HepG2 (cell line): ENCODE results near the gene GBA2. TPM values are rescaled to one million over a fixed set of nuclear protein-coding genes. Genes with fewer than 3 reads are reported as not detected.

Source experiments
- ATAC-seq: fragments of 200-7000 bp; cut with Tn5 transposase; 3 replicates; pipeline ENCODE4 v1.9.1; 2020; ENCODE audit warnings: mild to moderate bottlenecking, moderate library complexity
- BruUV-seq: library from RNA; stranded (reverse); fragments of 400-500 nt; replicated peaks from 2 replicates; lab custom pipeline; 2021; lab: Mats Ljungman, UMichigan
- CTCF ChIA-PET: fragments of 300-600 bp; formaldehyde crosslinking; extraction: SDS; loops from one replicate; lab custom pipeline; 2021; ENCODE audit warnings: low total read pairs, inconsistent platforms, low intra/inter-chr PET ratio; lab: Yijun Ruan, JAX
- POLR2A ChIA-PET: fragments of 350-600 bp; sonication (Branson Sonifier 250); formaldehyde crosslinking; loops from one replicate; lab custom pipeline; 2020; ENCODE audit warnings: antibody characterized with exemption, inconsistent platforms; lab: Yijun Ruan, JAX
- DNase-seq: peaks from one replicate; pipeline ENCODE4 v3.0.0-alpha.2; 2015; ENCODE audit warnings: low spot score
- FAIRE-seq: peaks from 3 replicates; lab custom pipeline; 2011; peaks lifted over from hg19 to GRCh38; lab: Jason Lieb, UNC
- H2AFZ ChIP-seq: one replicate; pipeline ENCODE4 v1.6.1; 2011; ENCODE audit warnings: low read length, inconsistent platforms
- H3K27ac ChIP-seq: fragments of 300-600 bp; 3 replicates; pipeline ENCODE4 v1.8.0; 2011; ENCODE audit warnings: mixed run types, mild to moderate bottlenecking, mixed read lengths, low read length, inconsistent platforms; ENCODE audit not compliant: insufficient read depth; ENCODE audit errors: extremely low read length
- H3K27me3 ChIP-seq, 2 experiments: fragments of 200-600 bp in 1 of 2; 2 replicates in 1 of 2; 3 replicates in 1 of 2; pipeline versions ENCODE4 v1.6.0 to v1.8.0; 2011; ENCODE audit warnings: low read length in 2 of 2, mild to moderate bottlenecking in 2 of 2, moderate library complexity in 2 of 2, inconsistent platforms in 1 of 2; ENCODE audit not compliant: insufficient read depth in 2 of 2, control insufficient read depth in 1 of 2
- H3K36me3 ChIP-seq, 2 experiments: fragments of 200-600 bp in 1 of 2; replicated peaks in 1 of 2; 2 replicates in 1 of 2; 3 replicates in 1 of 2; pipeline versions ENCODE4 v1.5.1 to v1.8.0; 2011; ENCODE audit warnings: low read length in 2 of 2, inconsistent platforms in 1 of 2; ENCODE audit not compliant: insufficient read depth in 2 of 2, control insufficient read depth in 1 of 2
- H3K4me1 ChIP-seq: 2 replicates; pipeline ENCODE4 v1.5.1; 2012; ENCODE audit warnings: low read length, inconsistent platforms; ENCODE audit not compliant: insufficient read depth
- H3K4me2 ChIP-seq: 2 replicates; pipeline ENCODE4 v1.6.0; 2011; ENCODE audit warnings: low read depth, low read length, inconsistent platforms
- H3K4me3 ChIP-seq, 3 experiments: fragments of 200-600 bp in 1 of 3; sonication (generic), shearing (Covaris generic) in 1 of 3; replicated peaks in 1 of 3; 2 replicates each; pipeline ENCODE4 v1.5.1; 2011 to 2016; ENCODE audit warnings: low read length in 3 of 3, inconsistent platforms in 2 of 3, low read depth in 2 of 3, mild to moderate bottlenecking in 2 of 3, control low read depth in 1 of 3, mixed read lengths in 1 of 3; ENCODE audit not compliant: insufficient read depth in 1 of 3
- H3K79me2 ChIP-seq: one replicate; pipeline ENCODE4 v1.6.1; 2011; ENCODE audit warnings: low read length, inconsistent platforms; ENCODE audit not compliant: insufficient read depth
- H3K9ac ChIP-seq: 2 replicates; pipeline ENCODE4 v1.6.0; 2011; ENCODE audit warnings: mild to moderate bottlenecking, low read depth, low read length, inconsistent platforms; ENCODE audit not compliant: insufficient read depth
- H3K9me3 ChIP-seq: 2 replicates; pipeline ENCODE4 v1.5.1; 2012; ENCODE audit warnings: mild to moderate bottlenecking, low read length
- H4K20me1 ChIP-seq: 2 replicates; pipeline ENCODE4 v1.6.0; 2011; ENCODE audit warnings: inconsistent platforms, mild to moderate bottlenecking, low read length, moderate library complexity; ENCODE audit not compliant: insufficient read depth
- ARHGAP35 ChIP-seq: sonication (generic); formaldehyde crosslinking; IDR thresholded peaks from 2 replicates; pipeline ENCODE4 v1.9.0; 2022; ENCODE audit warnings: mild to moderate bottlenecking, inconsistent platforms, moderate library complexity, missing genetic modification reagents, borderline replicate concordance
- BRCA1 ChIP-seq: sonication (generic); formaldehyde crosslinking; IDR thresholded peaks from 2 replicates; pipeline ENCODE4 v1.4.0; 2020; ENCODE audit warnings: missing genetic modification reagents
- CC2D1A ChIP-seq: sonication (generic); formaldehyde crosslinking; IDR thresholded peaks from 2 replicates; pipeline ENCODE4 v1.8.1; 2023; ENCODE audit warnings: mild to moderate bottlenecking, missing genetic modification reagents
- CHCHD3 ChIP-seq: sonication (generic); formaldehyde crosslinking; IDR thresholded peaks from 2 replicates; pipeline ENCODE4 v1.8.0; 2022; ENCODE audit warnings: mild to moderate bottlenecking, missing genetic modification reagents, moderate library complexity
- CREB1 ChIP-seq, 2 experiments: fragments of 450-650 bp in 1 of 2; IDR thresholded peaks; 2 replicates each; pipeline ENCODE4 v1.6.1; 2016 to 2017; ENCODE audit warnings: control low read depth in 1 of 2, mild to moderate bottlenecking in 1 of 2, missing compliant biosample characterization in 1 of 2, missing genetic modification characterization in 1 of 2
- GABPB1 ChIP-seq: IDR thresholded peaks from 2 replicates; pipeline ENCODE4 v1.6.1; 2016; ENCODE audit warnings: mild to moderate bottlenecking, missing genetic modification reagents, moderate library complexity, missing compliant biosample characterization
- HMGA1 ChIP-seq: sonication (generic); formaldehyde crosslinking; conservative IDR thresholded peaks from 2 replicates; pipeline ENCODE4 v1.4.0; 2020; ENCODE audit warnings: missing genetic modification reagents
- IKZF5 ChIP-seq: IDR thresholded peaks from 2 replicates; pipeline ENCODE4 v1.6.1; 2018; ENCODE audit warnings: missing genetic modification reagents, mild to moderate bottlenecking, missing compliant biosample characterization
- KLF6 ChIP-seq: IDR thresholded peaks from 2 replicates; pipeline ENCODE4 v1.8.0; 2016; ENCODE audit warnings: missing biosample characterization, missing genetic modification reagents
- MEIS1 ChIP-seq: sonication (generic); formaldehyde crosslinking; IDR thresholded peaks from 2 replicates; pipeline ENCODE4 v1.9.0; 2021; ENCODE audit warnings: mild to moderate bottlenecking, missing genetic modification reagents, moderate library complexity, borderline replicate concordance
- POLR2A ChIP-seq, 2 experiments: IDR thresholded peaks; 2 replicates each; pipeline ENCODE4 v1.6.1; 2011; ENCODE audit warnings: low read depth in 2 of 2, low read length in 2 of 2, mild to moderate bottlenecking in 1 of 2, moderate library complexity in 1 of 2; ENCODE audit not compliant: insufficient read depth in 1 of 2
- RFX5 ChIP-seq: IDR thresholded peaks from 2 replicates; pipeline ENCODE4 v1.6.1; 2011; ENCODE audit warnings: low read depth, low read length, improper control_type of control experiment
- TCF12 ChIP-seq, 2 experiments: fragments of 450-650 bp in 1 of 2; sonication (generic) in 1 of 2; formaldehyde crosslinking in 1 of 2; IDR thresholded peaks; 2 replicates each; pipeline versions ENCODE4 v1.6.1 to v1.8.0; 2017 to 2022; ENCODE audit warnings: antibody characterized with exemption in 1 of 2, mild to moderate bottlenecking in 1 of 2, missing genetic modification reagents in 1 of 2, moderate library complexity in 1 of 2
- ZNF430 ChIP-seq: sonication (generic); formaldehyde crosslinking; IDR thresholded peaks from 2 replicates; pipeline ENCODE4 v1.9.0; 2021; ENCODE audit warnings: mild to moderate bottlenecking, missing genetic modification reagents
- ZNF510 ChIP-seq: sonication (generic); formaldehyde crosslinking; IDR thresholded peaks from 2 replicates; pipeline ENCODE4 v1.4.0; 2020; ENCODE audit warnings: low read depth, mild to moderate bottlenecking, missing genetic modification reagents
- ZNF556 ChIP-seq: sonication (generic); formaldehyde crosslinking; IDR thresholded peaks from 2 replicates; pipeline ENCODE4 v1.4.0; 2020; ENCODE audit warnings: mild to moderate bottlenecking, missing genetic modification reagents, borderline replicate concordance
- ZNF605 ChIP-seq: sonication (generic); formaldehyde crosslinking; IDR thresholded peaks from 2 replicates; pipeline ENCODE4 v1.8.0; 2022; ENCODE audit warnings: mild to moderate bottlenecking, missing genetic modification reagents
- ZNF761 ChIP-seq: sonication (generic); formaldehyde crosslinking; conservative IDR thresholded peaks from 2 replicates; pipeline ENCODE4 v1.4.0; 2020; ENCODE audit warnings: mild to moderate bottlenecking, missing genetic modification reagents
- ZNF781 ChIP-seq: sonication (generic); formaldehyde crosslinking; IDR thresholded peaks from 2 replicates; pipeline ENCODE4 v1.5.1; 2020; ENCODE audit warnings: borderline replicate concordance, mild to moderate bottlenecking, missing genetic modification reagents; ENCODE audit errors: not compliant biosample characterization
- ZNF83 ChIP-seq: sonication (generic); formaldehyde crosslinking; IDR thresholded peaks from 2 replicates; pipeline ENCODE4 v1.4.0; 2020; ENCODE audit warnings: missing genetic modification reagents, mild to moderate bottlenecking, borderline replicate concordance
- ZNF850 ChIP-seq: sonication (generic); formaldehyde crosslinking; conservative IDR thresholded peaks from 2 replicates; pipeline ENCODE4 v1.9.0; 2021; ENCODE audit warnings: mild to moderate bottlenecking, missing genetic modification reagents
- WGBS: methylation state at CpG from one replicate; pipeline ENCODE4 v1.1.6; 2017; ENCODE audit warnings: low lambda C conversion rate; 5-methylcytosine and 5-hydroxymethylcytosine counted together
- in situ Hi-C: cut with HindIII; loops from 2 replicates; pipeline ENCODE4 v1.10.0; 2017; ENCODE audit warnings: low pct_unique_long_range_greater_than_20kb; ENCODE audit not compliant: extremely low pct_ligation_motif_present
- intact Hi-C: fragments of 100-400 bp; cut with micrococcal nuclease; formaldehyde crosslinking; loops from one replicate; pipeline ENCODE4 v1.10.0; 2022; ENCODE audit not compliant: unreplicated experiment
- polyA plus RNA-seq, 8 experiments: library from polyadenylated mRNA; depleted of rRNA in 3 of 8; stranded (reverse) in 7 of 8; unstranded in 1 of 8; fragments of >200 nt; fragmentation: Illumina TruSeq in 4 of 8; extraction: Trizol in 4 of 8; gene quantifications; 2 replicates each; pipeline versions ENCODE4 v1.2.1 to v1.2.3, GENCODE V29; 2011 to 2016; ENCODE audit warnings: low read depth in 4 of 8, missing spikeins in 1 of 8, mixed read lengths in 1 of 8; ENCODE audit not compliant: insufficient read depth in 1 of 8
- total RNA-seq, 5 experiments: library from RNA; depleted of rRNA; stranded (reverse); fragments of >200 nt; fragmentation: Illumina TruSeq; extraction: Trizol; gene quantifications; 2 replicates each; pipeline ENCODE4 v1.2.3, GENCODE V29; 2016; ENCODE audit warnings: low read depth in 1 of 5
- TF ChIP-seq, protein P1 (sequence below): IDR thresholded peaks from 2 replicates; pipeline ENCODE4 v1.6.1; 2016; ENCODE audit warnings: mild to moderate bottlenecking

GBA2 gene
- total and polyA plus RNA-seq, 2 of the 13 experiments (the other 11 are each of a cell fraction or from before 2014, with no cell fraction given), result 37.5 to 86.1 TPM

DNA sequence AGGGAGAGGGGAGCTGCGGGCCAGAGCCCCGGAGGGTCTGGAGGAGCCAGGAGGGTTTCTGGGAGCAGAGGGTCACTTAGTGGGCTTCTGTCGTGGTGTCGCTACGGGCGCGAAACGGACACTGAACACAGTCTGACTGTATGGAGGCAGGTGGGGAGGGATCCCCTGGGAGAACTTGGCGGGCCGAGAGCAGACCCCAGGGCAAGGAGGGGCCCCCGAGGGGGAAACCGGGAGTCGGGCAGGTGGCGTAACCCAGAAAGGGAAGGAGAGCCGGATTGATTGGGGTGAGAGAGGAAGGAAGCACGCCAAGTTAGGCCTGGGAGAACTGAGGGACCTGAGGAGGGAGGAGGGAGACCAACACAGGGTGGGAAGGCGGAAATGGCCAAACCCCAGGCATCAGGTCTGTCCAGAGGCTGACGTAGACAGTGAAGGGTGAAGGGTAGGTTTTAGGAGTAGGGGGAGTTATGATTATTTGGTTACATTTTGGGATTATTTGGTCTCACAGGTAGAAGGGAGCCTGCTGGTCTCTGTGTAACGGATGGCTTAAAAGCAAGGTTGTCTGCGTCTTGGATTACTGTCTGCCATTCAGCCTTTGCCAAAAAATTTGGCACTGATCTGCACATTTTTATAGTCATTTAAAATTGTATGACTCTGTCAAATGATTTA, 8.3 kb upstream of the GBA2 start:
- H3K4me1 ChIP-seq, result peaks cover 33% of the 10 kb centered on the region
- BruUV-seq, result no TSS peak
- ChIA-PET CTCF (interaction anchor here (0.6 kb wide), 1 partner anchor 135 kb away, joined by 4 read pairs; no protein-coding TSS in a partner anchor), POLR2A (interaction anchor here (0.6 to 1.5 kb wide), 10 partner anchors 9 to 334 kb away, joined by 3 to 21 read pairs (median 4); partner anchors contain the start of genes CREB3, GBA2, RGP1 and TLN1)
- H2AFZ ChIP-seq, result no peak overlapping the region
- peaks cover 39% of the 10 kb centered on the region for H3K79me2 ChIP-seq
- peak overlapping the region; percentile 95 for H3K4me2 ChIP-seq
- no peaks in the 10 kb centered on the region; a peak in 1 of 5 replicates for H3K27me3 ChIP-seq
- peak overlapping the region; percentile 82 to 90 (median 89) for H3K4me3 ChIP-seq
- H4K20me1 ChIP-seq, result no peaks in the 10 kb centered on the region
- peaks cover 4 to 13% of the 10 kb centered on the region in 2 experiments; a peak in 2 of 5 replicates for H3K36me3 ChIP-seq
- no peaks in the 10 kb centered on the region for H3K9me3 ChIP-seq
- FAIRE-seq (peak; percentile 75), ATAC-seq (peak; percentile 80), DNase-seq (peak; percentile 35)
- H3K27ac ChIP-seq, result peak overlapping the region; percentile 95
- in situ Hi-C loops, result no loop called here
- H3K9ac ChIP-seq, result peak overlapping the region; percentile 83
- intact Hi-C loops, result loop anchor here (2.0 kb wide), 1 partner anchor 21 kb away; no protein-coding TSS in a partner anchor
- under 1% methylated on average over 17 of the region's 20 CpGs for WGBS
- TF ChIP-seq KLF6 (CRISPR knock-in tag) (peak; percentile 23; the same call in 1 of the 2 replicates), HMGA1 (no peak), ZNF761 (CRISPR knock-in tag) (0 out of 2 replicates have a peak, but pooled peaks have one; percentile 15), ZNF510 (CRISPR knock-in tag) (no peak), RFX5 (no peak), ZNF83 (CRISPR knock-in tag) (no peak), ARHGAP35 (CRISPR knock-in tag) (no peak), CC2D1A (CRISPR knock-in tag) (no peak), CREB1 (IDR thresholded peaks at IDR 0.05) (no peak), CREB1 (CRISPR knock-in tag; IDR thresholded peaks at IDR 0.05) (no peak), ZNF850 (CRISPR knock-in tag) (no peak), IKZF5 (CRISPR knock-in tag) (peak; percentile 35; the same call in 1 of the 2 replicates), GABPB1 (CRISPR knock-in tag) (peak; percentile 65; the same call in 1 of the 2 replicates), CHCHD3 (CRISPR knock-in tag) (no peak), ZNF605 (CRISPR knock-in tag) (peak; percentile 21; the same call in 1 of the 2 replicates), POLR2A (IDR thresholded peaks at IDR 0.05; ENCODE audit: insufficient read depth in 1 of 2, low read depth in 2 of 2, low read length in 2 of 2) (peak; percentile 1 to 48; a peak in 3 of 4 replicates), ZNF781 (CRISPR knock-in tag) (no peak), BRCA1 (CRISPR knock-in tag) (no peak), TCF12 (IDR thresholded peaks at IDR 0.05) (no peak), TCF12 (CRISPR knock-in tag; IDR thresholded peaks at IDR 0.05) (0 out of 2 replicates have a peak, but pooled peaks have one; percentile 68), MEIS1 (CRISPR knock-in tag) (peak; percentile 29; the same call in 1 of the 2 replicates), ZNF556 (no peak), ZNF430 (CRISPR knock-in tag) (0 out of 2 replicates have a peak, but pooled peaks have one; percentile 22)
- TF ChIP-seq, protein P1, sequence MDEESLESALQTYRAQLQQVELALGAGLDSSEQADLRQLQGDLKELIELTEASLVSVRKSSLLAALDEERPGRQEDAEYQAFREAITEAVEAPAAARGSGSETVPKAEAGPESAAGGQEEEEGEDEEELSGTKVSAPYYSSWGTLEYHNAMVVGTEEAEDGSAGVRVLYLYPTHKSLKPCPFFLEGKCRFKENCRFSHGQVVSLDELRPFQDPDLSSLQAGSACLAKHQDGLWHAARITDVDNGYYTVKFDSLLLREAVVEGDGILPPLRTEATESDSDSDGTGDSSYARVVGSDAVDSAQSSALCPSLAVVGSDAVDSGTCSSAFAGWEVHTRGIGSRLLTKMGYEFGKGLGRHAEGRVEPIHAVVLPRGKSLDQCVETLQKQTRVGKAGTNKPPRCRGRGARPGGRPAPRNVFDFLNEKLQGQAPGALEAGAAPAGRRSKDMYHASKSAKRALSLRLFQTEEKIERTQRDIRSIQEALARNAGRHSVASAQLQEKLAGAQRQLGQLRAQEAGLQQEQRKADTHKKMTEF (CRISPR knock-in tag), result 0 out of 2 replicates have a peak, but pooled peaks have one; percentile 48
